GM21528 (cell line): Measurements from ENCODE around the gene MAPK8.

Source experiments
- ATAC-seq: cut with Tn5 transposase; IDR thresholded peaks from one replicate; pipeline ENCODE4 v1.9.1; 2021; ENCODE audit warnings: mild to moderate bottlenecking, moderate library complexity; ENCODE audit not compliant: unreplicated experiment, low FRiP score

MAPK8 gene

DNA sequence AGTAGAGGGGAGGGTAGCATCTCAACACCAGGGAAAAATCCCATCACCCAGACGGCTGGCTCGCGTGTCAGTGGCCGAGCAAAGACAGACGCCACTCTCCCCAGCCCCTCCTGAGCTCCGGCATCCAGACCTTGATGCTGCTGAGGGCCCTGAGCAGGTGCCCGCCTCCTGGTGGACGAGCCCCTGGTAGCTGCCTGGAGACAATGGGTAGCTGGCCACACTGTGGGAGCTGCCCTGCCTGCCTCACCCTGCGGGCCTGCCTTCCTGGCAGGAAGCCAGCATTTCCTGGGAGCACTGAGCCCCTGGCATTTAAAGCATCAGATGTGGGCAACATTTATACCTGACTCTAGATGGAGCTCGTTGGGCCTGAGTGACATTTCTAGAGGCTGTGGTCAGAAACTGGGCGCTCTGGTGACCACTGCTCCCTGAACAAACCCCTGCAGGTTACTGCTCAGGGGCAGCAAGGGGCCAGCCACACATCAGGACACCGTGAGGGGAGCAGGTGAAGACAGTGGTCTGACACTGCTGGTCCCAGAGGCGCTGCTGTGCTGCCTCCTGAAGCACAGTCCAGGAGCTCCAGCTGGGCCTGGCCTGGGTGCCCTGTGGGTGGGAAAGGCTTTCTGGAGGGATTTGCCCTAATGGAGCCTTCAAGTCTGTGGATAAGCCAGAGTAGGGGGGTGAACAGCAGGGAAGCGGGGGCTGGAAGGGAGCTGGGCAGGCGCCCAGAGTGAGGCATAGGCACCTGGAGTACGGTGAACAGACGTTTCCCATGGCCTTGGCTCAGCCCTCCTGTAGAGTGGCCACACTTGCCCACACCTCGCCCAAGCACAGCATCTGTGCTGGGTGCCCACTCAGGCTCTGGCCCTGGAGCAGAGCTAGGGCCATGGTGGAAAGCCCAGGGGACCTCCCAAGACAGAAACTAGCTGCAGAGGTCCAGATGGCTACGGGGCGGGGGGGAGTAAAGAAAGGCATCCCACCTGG, 138.7 kb downstream of the MAPK8 start:
- ATAC-seq, result no peak

DNA sequence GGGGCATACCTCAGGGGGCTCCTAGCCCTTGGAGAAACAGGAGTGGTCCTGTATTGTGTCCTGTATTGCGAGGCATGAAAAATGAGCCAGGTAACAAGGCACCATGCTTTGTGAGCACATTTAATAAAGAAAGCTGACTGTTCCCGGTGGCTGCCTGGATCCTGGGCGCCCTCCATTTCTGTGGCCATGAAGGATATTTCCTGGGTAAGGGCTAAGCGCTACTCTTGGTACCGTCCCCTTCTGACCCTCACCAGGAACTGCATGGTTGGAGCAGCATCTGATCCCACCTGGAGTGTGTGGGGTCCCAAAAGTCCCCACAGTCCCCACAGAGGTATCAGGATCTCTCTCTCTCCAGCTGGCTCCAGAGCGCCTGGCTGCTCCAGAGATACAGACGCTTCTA, 139.5 kb downstream of the MAPK8 start:
- ATAC-seq, result no peak

DNA sequence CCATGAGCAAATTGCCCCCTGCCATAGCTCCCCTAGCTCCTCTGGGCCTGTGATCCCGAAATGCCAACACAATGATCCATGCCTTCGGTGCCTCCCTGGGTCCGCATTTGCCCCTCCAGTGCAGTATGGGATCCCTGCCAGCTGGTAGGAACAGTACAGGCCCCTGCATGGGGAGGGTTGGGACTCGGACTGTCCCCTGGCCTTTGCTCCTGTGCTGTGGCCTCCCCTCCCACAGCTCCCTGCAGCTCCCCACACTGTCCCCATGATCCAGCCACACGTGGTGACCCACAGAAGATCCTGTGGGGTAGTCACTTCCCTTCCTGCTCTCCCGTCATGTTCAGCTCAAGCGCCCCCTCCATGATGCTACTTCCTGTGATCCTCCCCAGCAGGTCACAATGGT, 140.3 kb downstream of the MAPK8 start:
- no peak for ATAC-seq

DNA sequence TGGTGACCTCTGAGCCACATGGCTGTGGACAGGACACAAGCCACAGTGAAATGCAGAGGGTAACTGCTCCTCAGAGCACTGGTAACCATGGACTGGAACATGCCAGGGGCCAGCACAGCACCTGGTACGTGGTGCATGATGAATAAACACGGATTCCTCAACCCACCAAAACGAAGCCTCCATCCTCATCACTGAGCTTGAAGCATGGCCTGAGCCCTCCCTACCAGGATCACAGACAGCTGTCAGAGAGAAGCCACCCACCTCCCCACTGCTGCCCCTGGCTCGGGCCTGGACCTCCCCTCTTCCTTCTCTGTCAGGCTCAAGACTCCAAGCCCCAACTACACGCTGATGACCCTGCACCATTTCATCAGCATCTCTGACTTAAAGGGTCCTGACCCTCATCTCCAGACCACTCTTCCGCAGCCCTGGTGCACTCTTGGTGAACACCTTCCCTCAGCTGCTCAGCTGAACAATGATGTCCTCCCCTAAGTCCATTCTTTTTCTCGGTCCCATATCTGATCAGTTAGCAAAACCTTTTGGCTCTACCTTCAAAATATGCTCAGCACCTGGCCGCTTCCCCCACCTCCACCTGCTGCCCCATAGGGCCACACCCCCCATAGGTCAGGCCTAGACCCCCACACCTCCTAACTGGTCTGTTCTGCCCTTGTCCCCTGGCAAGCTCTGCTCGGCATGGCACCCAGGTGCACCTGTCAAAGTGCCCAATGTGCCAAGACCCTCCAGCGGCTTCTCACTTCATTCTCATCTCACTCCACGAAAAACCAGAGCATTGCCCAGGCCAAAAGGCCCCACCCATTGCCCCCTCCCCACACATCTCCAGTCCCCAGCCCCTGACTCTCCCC, 141.1 kb downstream of the MAPK8 start:
- no peak for ATAC-seq

DNA sequence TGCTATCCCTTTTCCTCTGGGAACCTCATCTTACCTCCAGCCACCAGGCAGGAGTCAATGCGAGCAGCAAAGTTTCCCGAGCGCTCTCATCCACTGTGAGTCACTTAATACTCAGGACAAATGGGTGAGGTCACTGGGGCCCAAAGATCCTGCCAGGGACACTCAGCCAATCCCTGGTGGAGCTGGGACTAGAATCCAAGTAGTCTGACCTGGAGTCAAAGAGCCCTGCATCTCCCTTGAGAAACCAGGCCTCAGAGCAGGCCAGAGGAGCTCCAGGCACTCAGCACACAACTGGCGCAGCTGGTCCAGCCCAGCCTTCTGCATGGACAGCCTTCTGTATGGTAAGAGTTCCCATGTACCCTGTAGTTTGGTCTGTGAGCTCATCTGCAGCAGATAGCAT, 142.3 kb downstream of the MAPK8 start:
- ATAC-seq, result no peak

DNA sequence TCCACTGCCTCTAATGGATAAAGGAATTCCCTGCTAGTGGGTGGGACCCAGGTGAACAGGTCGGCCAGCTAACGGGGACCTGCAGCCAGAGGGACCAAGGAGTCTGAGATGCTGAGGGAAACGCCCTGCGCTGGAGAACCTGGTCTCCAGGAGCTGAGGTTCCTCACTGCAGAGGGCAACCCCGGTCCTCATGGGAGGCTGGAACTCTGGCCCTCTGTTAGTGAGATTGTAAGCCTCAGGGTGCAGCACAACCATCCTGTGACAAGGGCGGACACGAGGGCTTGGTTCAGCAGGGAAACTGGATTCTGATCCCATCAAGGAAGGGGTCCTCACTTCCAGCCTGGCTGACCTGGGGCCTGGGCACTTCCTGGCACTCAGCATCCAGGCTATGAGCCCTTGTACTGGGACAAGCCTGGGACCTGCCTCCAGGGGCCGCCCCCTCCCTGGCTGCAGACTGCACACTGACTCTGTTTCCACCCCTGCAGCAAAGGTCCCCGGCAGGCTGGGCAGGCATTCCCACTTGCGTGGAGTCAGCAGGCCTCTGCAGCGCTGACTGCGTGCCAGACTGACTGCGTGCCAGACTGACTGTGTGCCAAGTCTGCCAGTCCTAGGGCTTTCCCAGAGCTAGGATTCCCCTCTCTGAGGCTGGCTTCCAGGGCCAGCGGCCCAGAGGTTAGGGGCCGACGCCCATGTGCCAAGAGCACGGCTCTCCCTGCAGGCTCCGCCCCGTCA, 143.2 kb downstream of the MAPK8 start:
- ATAC-seq, result no peak

DNA sequence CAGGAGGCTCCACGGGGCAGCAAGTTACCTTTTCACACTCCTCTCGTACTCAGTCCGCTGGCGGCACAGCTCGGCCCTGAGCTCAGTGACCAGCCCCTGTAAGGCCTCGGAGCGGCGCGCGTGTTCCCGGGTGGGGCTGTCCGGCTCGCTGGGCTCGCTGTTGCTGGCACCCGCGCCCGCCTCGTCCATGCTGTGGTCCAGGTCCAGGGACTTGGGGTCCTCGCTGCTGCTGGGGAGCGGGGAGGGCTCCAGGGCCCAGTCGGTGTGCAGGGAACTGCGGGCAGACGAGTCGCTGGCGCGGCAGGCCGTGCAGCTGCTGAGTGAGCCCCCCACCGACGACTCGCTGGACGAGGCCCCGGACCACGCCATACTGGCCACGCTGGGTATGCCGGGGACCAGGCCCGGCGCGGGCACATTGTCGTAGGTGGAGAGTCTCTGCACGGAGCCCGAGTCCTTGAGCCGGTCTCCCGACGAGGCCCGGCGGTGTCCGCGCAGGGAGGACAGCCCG, 143.8 kb downstream of the MAPK8 start:
- no peak for ATAC-seq

DNA sequence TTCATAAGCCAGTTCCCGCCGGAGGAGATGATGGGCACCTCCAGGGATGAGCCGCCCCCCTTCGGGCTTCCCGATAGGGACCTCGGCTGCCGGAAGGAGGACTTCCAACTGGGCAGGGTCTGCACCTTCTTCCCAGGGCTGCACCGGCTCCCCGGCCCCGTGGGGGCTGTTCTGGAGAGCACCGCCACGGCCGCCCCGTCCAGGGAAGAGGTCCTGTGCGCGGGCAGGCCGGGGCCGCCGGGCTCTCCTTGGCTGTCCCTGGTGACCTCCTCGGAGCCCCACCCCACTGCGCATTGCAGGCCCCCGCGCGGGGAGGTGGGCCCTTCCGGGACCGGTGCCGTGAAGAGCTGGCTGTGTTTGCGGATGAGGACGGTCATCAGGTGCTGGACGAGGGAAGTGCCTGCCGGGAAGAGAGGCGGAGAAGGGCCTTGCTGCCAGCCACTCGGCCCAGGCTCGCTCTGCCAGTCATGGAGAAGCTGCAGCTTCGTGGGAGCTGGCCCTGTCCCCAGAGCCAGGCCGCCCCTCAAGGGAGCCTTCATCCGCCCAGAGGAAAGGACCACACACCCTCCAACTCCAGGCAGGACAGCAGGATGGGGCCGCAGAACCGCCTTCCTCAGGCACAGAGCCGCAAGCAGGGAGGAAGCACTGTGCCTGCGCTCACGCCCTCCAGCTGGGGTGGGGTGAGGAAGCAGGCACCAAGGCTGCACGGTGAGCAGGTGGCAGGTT, 144.4 kb downstream of the MAPK8 start:
- no peak for ATAC-seq

DNA sequence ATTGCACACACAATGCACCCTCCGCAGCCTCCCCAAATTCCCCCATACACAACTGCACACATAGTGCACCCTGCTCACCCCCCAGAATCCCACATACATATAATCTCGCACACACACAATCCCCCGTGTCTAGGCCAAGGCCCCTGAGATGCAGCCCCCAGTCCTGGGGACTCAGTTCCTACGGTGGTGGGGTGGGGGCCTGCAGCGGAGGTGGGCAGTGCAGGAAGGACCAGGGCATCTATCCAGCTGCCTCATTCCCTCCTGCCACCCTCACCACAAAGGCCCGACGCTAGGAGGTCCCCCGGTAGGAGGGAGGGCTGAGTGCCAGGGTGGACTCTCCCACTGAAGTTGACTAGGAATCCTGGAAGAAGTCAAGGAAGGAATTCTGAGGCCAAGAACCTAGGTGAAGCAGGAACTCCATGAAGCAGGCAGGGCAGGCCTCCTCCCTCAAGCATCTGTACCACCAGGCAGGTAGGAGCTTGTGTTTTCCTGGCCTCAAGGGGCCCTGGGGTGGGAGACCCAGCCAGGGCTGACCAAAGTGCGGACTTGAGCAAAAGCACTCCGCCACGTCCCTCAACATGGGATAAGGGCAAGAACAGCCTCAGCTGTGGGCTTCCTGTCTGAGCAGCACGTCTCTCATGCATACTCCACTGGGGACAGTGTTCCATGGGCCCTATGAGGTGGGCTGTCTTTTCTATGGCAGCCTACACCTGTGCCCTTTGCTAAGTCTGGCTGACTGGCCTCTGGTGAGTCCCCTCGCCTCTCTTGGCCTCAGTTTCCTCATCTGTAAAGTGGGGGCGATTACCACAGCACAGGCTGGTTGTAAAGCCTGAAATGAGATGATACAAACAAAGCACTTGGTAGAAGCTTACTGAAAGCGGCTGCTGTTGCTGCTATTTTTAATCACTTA, 145.7 kb downstream of the MAPK8 start:
- ATAC-seq, result no peak

DNA sequence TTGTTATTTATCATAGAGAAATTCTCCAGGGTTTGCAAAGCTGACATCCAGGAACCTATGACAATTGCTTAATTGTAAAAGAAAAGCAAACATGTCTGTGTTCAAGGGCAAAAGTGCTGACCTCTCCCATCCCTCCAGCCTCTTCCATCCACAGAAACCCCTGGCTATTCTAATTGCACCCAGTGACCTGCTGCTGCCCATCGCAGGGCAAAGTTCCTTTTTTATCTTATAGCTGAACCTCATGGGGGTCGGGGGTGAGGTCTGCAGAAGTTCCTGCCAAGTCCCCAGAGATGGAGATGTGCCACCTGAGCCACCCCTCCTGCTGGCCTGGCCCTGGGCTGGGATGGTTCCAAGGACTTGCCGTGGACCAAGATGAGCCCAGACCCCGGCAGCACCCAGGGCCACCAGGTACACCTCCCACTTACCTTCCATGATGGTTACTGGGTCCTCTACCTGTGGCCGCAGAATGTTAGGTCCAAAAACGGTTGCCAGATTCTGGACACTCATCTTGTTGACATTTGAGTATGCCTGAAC, 146.5 kb downstream of the MAPK8 start:
- no peak for ATAC-seq

DNA sequence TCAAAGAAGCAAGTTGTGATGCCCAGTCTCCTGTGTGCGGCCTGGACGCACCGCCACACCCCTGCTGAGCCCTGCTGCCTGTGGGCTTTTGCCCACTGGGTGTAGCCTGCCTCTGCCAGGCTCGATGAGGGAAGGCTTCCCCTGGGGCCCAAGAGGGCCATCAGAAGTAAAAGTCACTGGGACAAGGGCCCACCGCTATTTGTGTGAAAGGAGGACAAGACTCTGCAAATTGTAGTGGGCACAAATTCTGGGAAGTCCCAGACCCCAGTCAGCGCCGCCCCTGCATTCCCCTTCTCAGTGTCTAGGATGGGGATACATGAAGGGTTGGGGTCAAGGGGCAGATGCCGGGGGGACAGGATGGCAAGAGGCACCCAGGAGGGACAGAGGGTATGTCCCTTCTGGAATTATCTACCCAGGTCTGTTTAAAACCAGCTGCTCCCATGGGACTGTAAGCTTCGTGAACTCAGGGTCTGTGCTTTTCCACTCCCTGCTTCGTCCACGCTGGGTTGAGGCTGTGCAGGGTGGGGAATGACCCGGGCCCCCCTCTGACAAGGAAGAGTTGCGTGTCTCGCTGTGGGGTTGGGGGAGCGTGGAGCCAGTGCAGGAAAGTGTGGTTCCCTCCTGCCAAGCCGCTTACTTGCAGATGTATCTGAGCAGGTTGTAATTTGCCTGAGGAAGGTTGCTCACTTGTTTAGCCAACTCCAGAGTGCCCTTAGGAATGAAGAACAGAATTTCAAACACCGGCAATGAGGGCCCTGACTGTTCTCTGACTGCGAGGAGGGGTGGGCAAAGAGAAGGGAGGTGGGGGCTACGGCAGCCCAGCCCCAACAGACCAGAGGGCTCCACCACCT, 147.2 kb downstream of the MAPK8 start:
- no peak for ATAC-seq

DNA sequence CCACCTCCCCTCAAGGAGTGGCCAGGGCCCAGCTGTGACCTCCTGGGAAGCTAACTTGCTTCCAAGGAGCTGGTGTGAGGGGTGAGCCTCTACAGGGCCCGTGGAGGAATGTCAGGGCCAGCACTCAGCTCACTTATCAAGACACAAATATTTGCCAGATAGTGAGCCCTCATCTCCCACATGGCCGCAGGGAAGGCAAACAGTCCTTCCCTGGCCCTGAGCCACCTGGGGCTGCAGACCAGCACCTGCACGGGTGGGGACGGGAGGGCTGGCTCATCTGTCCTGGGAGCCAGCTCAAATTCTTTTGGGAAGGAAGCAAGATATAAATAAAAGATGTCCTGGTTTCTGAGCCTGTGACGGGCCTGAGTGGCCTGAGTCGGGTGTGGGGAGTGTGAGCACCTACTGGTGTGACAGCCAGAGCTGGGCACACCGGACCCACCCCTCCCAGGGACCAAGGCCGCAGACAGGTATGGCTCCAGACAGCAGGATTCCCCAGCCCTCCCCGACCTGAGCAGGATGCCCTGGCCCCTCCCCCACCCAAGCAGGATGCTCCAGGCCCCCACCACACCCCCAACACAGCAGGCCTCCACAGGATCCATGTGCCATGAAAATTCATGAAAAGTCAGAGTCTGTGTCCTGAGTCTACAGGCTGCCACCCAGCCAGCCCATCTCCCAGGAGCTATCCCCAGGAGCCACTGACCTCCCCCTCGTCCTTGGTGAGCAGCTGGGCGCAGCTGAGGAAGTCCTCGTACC, 148.0 kb downstream of the MAPK8 start:
- ATAC-seq, result no peak

DNA sequence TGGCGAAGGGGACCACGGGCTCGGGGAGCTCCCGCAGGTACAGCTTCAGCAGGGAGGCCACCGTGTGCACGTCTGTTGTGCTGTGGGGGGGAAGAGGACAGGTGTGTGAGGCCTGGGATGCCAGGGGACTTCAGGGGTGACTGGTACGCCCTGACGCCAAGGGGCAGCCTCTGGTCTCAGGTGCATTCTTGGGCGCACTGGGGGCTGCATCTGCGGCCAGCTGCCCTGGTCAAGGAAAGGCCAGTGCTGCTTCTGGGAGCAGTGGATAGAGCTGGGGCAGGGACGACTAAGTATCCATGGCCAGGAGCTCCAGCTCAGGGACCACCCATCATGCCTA, 148.5 kb downstream of the MAPK8 start:
- ATAC-seq, result no peak

DNA sequence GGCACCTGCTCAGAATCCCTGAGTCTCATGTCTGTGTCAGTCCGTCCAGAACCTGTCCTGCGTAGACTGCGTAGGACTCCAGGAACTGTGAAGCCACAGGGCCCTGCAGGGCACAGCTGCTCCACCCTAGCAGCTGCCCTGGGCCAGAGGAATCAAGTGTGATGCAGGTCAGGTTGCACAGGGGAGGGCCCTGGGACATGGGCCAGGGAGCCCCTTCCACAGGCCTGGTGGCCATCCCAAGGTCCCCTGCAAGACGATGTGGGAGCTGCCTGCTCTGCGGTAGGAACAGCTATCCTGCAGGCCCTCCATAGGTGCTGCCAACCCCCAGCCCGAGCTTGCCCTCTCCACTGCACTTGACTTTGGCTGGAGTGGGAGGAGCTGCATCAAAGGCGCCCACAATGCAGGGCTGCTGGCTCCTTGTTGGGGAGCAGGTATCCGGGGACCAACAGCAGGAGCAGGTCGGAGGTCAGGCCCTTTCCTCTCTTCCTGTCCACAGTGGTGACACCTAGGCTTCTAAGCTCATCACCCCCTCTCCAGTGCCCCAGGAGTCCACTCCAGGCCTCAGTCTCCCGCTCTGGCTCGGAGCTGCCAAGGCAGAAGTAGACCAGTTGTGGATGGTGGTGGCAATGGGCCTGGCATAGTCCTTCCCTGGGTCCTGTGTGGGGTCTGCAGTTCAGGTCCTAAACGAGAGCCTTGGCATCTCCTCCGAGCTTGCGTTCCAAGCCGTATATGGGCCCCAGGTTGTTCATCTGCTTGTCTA, 149.1 kb downstream of the MAPK8 start:
- ATAC-seq, result no peak

DNA sequence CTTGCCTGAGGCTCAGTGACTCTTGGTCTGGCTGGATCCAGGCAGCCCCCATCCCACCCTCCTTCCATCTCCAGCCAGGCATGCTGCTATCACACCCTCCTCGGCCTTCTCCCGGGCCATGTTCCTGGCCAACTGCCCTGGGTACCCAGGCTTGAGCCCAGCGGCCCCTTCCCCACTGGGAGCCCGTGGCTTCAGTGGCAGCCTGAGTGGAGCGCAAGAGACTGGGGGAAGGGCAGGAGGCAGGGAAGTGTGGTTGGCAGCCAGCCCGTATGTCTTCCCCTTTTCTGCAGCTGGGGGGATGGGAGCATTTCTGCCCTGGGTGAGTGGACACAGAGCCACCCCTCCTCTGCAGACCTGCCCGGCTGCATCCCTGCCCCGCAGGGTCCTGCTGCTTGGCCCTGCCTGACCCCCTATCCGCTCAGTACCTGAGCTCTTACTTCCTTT, 149.9 kb downstream of the MAPK8 start:
- ATAC-seq, result no peak
